Left forelimb (tissue), 1 donor: ENCODE measurements around the gene DRG2.

ENCODE experiments used
- DNase-seq: peaks from one replicate; pipeline ENCODE4 v3.0.0-alpha.2; 2018; ENCODE audit warnings: low spot score

Gene DRG2

GRCh38 chr17:18076936-18077335 is 10.8 kb upstream of the DRG2 start:
- no peak for DNase-seq

- DNase-seq, result no peak
These were observed 8.2 kb upstream of the DRG2 start for GRCh38 chr17:18079543-18079942.

- DNase-seq, result no peak
These were observed 3.5 kb upstream of the DRG2 start for GRCh38 chr17:18084256-18084655.

GRCh38 chr17:18089613-18090012 is 1.9 kb downstream of the DRG2 start:
- no peak for DNase-seq

GRCh38 chr17:18093616-18094408 is 6.1 kb downstream of the DRG2 start:
- no peak for DNase-seq

- no peak for DNase-seq
These were observed 6.7 kb downstream of the DRG2 start for GRCh38 chr17:18094409-18094807.

GRCh38 chr17:18099516-18099915 is 11.8 kb downstream of the DRG2 start:
- DNase-seq, result no peak

GRCh38 chr17:18100616-18101015 is 12.9 kb downstream of the DRG2 start:
- DNase-seq, result no peak

GRCh38 chr17:18101828-18102227 is 14.1 kb downstream of the DRG2 start:
- DNase-seq, result no peak

- DNase-seq, result no peak
These were observed 14.9 kb downstream of the DRG2 start for GRCh38 chr17:18102640-18103039.

GRCh38 chr17:18105027-18105426 is 17.3 kb downstream of the DRG2 start:
- no peak for DNase-seq

- no peak for DNase-seq
These were observed 17.8 kb downstream of the DRG2 start for GRCh38 chr17:18105595-18105994.

GRCh38 chr17:18106211-18106610 is 18.5 kb downstream of the DRG2 start:
- DNase-seq, result no peak

- DNase-seq, result no peak
These were observed 19.5 kb downstream of the DRG2 start for GRCh38 chr17:18107061-18107790.

- no peak for DNase-seq
These were observed 20.2 kb downstream of the DRG2 start for GRCh38 chr17:18107971-18108370.

GRCh38 chr17:18108401-18109312 is 20.9 kb downstream of the DRG2 start, which contains the start of gene MYO15A:
TSS of gene MYO15A (plus strand) at chr17:18108756. CDS start at chr17:18118801, 10,045 bp downstream.
- DNase-seq, result no peak

- no peak for DNase-seq
These were observed 22.3 kb downstream of the DRG2 start for GRCh38 chr17:18109935-18110485.

GRCh38 chr17:18110636-18111145 is 22.9 kb downstream of the DRG2 start:
- no peak for DNase-seq

GRCh38 chr17:18111330-18111971 is 23.7 kb downstream of the DRG2 start:
- no peak for DNase-seq

- DNase-seq, result no peak
These were observed 27.8 kb downstream of the DRG2 start for GRCh38 chr17:18115517-18115916.

- no peak for DNase-seq
These were observed 28.3 kb downstream of the DRG2 start for GRCh38 chr17:18116078-18116477.
